HEK293T (cell line): ENCODE results near the gene NR6A1.

Experiments
- CTCF ChIA-PET: fragments of 350-600 bp; formaldehyde crosslinking; extraction: SDS; loops from one replicate; lab custom pipeline; 2021; ENCODE audit warnings: antibody characterized with exemption, inconsistent platforms; lab: Yijun Ruan, JAX
- POLR2A ChIA-PET: fragments of 350-600 bp; formaldehyde crosslinking; extraction: SDS; loops from one replicate; lab custom pipeline; 2020; ENCODE audit warnings: antibody characterized with exemption, inconsistent platforms; lab: Yijun Ruan, JAX
- DNase-seq: peaks from one replicate; pipeline ENCODE4 v3.0.0; 2012; ENCODE audit warnings: mixed read lengths; ENCODE audit errors: extremely low spot score
- ARNT ChIP-seq: fragments of 450-650 bp; IDR thresholded peaks from 2 replicates; pipeline ENCODE4 v1.6.1; 2017; ENCODE audit warnings: mild to moderate bottlenecking
- BHLHE40 ChIP-seq: fragments of 450-650 bp; IDR thresholded peaks from 2 replicates; pipeline ENCODE4 v1.6.1; 2016; ENCODE audit warnings: mild to moderate bottlenecking, moderate library complexity, borderline replicate concordance
- CTBP1 ChIP-seq: fragments of 450-650 bp; IDR thresholded peaks from 2 replicates; pipeline ENCODE4 v1.6.1; 2016; ENCODE audit warnings: borderline replicate concordance
- ELF4 ChIP-seq: fragments of 450-650 bp; IDR thresholded peaks from 2 replicates; pipeline ENCODE4 v1.6.1; 2017; ENCODE audit warnings: antibody characterized with exemption
- FOXA1 ChIP-seq: fragments of 450-650 bp; IDR thresholded peaks from 2 replicates; pipeline ENCODE4 v1.6.1; 2016; ENCODE audit warnings: mild to moderate bottlenecking
- FOXK2 ChIP-seq: fragments of 450-650 bp; IDR thresholded peaks from 2 replicates; pipeline ENCODE4 v1.6.1; 2016; ENCODE audit warnings: mild to moderate bottlenecking
- FOXM1 ChIP-seq: fragments of 450-650 bp; IDR thresholded peaks from 2 replicates; pipeline ENCODE4 v1.6.1; 2017; ENCODE audit warnings: mild to moderate bottlenecking, borderline replicate concordance
- HDGF ChIP-seq: fragments of 450-650 bp; IDR thresholded peaks from 2 replicates; pipeline ENCODE4 v1.6.1; 2017; ENCODE audit warnings: antibody characterized with exemption, borderline replicate concordance
- L3MBTL2 ChIP-seq: fragments of 450-650 bp; conservative IDR thresholded peaks from 2 replicates; pipeline ENCODE4 v1.6.1; 2016; ENCODE audit warnings: mild to moderate bottlenecking
- LEF1 ChIP-seq: fragments of 450-650 bp; IDR thresholded peaks from 2 replicates; pipeline ENCODE4 v1.6.1; 2017; ENCODE audit warnings: mild to moderate bottlenecking, borderline replicate concordance
- NFRKB ChIP-seq: fragments of 450-650 bp; IDR thresholded peaks from 2 replicates; pipeline ENCODE4 v1.6.1; 2016; ENCODE audit warnings: mild to moderate bottlenecking, moderate library complexity
- SP1 ChIP-seq: fragments of 450-650 bp; IDR thresholded peaks from 2 replicates; pipeline ENCODE4 v1.6.1; 2017
- SUZ12 ChIP-seq: fragments of 450-650 bp; IDR thresholded peaks from 2 replicates; pipeline ENCODE4 v1.6.1; 2016; ENCODE audit warnings: mild to moderate bottlenecking
- TARDBP ChIP-seq: fragments of 450-650 bp; IDR thresholded peaks from 2 replicates; pipeline ENCODE4 v1.6.1; 2016
- ZNF384 ChIP-seq: fragments of 450-650 bp; IDR thresholded peaks from 2 replicates; pipeline ENCODE4 v1.6.1; 2016
- TF ChIP-seq, protein P1 (sequence below): fragments of 450-650 bp; IDR thresholded peaks from 2 replicates; pipeline ENCODE4 v1.6.1; 2016

The NR6A1 gene

GRCh38 chr9:124504530-124505005 is 266.5 kb downstream of the NR6A1 start:
- DNase-seq, result peak; percentile 35
- no peak for TF ChIP-seq BHLHE40
- TF ChIP-seq TARDBP, result no peak
- no peak for TF ChIP-seq FOXA1
- no peak for TF ChIP-seq FOXM1
- TF ChIP-seq SP1, result no peak
- TF ChIP-seq LEF1, result no peak
- no peak for TF ChIP-seq ARNT
- TF ChIP-seq ELF4, result no peak
- no peak for TF ChIP-seq NFRKB
- TF ChIP-seq HDGF, result no peak
- no peak for TF ChIP-seq FOXK2
- no peak for TF ChIP-seq L3MBTL2
- TF ChIP-seq CTBP1, result no peak
- TF ChIP-seq SUZ12, result no peak
- TF ChIP-seq, protein P1, sequence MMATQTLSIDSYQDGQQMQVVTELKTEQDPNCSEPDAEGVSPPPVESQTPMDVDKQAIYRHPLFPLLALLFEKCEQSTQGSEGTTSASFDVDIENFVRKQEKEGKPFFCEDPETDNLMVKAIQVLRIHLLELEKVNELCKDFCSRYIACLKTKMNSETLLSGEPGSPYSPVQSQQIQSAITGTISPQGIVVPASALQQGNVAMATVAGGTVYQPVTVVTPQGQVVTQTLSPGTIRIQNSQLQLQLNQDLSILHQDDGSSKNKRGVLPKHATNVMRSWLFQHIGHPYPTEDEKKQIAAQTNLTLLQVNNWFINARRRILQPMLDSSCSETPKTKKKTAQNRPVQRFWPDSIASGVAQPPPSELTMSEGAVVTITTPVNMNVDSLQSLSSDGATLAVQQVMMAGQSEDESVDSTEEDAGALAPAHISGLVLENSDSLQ, result no peak
- POLR2A ChIA-PET, result no interaction called here
- CTCF ChIA-PET, result no interaction called here

DNA sequence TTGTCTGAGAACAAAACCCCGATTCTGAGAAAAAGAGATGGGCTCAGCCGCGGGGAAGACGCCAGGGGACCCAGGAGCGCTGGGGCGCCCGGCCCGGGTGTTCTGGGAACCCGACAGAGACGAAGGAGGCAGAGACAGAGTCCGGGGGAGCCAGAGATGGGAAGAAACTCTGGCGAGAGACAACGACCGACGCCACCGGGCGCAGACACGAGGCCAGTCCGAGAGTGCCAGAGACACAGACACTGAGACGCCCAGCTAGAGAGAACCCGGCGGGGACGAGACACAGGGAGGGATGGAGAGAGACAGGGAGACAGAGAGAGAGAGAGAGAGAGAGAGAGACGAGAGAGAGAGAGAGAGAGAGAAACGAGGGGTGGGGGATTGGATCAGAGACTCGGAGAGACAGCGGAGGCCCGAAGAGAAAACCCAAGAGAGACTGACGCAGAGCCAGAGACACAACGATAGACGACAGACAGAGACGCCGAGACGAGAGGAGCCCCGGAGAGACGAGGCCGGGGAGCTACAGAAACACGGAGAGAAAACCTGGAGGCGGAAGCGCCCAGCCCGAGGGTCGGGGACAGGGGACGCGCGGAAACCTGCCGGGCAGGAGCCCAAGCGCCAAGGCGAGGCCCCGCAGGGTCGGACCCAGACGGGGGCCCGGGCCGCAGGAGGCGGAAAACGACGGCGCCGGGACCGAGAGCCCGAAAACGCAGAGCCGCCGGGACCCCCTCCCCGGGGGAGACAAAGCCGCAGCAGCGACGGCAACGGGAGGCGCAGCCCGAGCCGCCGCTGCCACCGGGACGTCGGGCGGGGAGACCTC is 267.2 kb downstream of the NR6A1 start:
- no peak for DNase-seq
- TF ChIP-seq CTBP1 (no peak), SP1 (no peak), LEF1 (no peak), ZNF384 (no peak), ARNT (no peak), ELF4 (no peak), HDGF (no peak), FOXM1 (no peak), L3MBTL2 (no peak), TARDBP (no peak), NFRKB (no peak), FOXA1 (no peak), SUZ12 (no peak), BHLHE40 (no peak), FOXK2 (no peak)
- TF ChIP-seq, protein P1, result no peak
- ChIA-PET POLR2A (no interaction called here), CTCF (no interaction called here)

GRCh38 chr9:124502711-124503702 is 268.1 kb downstream of the NR6A1 start:
- DNase-seq, result no peak
- POLR2A ChIA-PET, result no interaction called here
- TF ChIP-seq L3MBTL2 (no peak), HDGF (no peak), ARNT (no peak), LEF1 (no peak), FOXM1 (no peak), SP1 (no peak), FOXK2 (no peak), ZNF384 (no peak), FOXA1 (no peak)
- TF ChIP-seq, protein P1, result no peak
- CTCF ChIA-PET, result no interaction called here

DNA sequence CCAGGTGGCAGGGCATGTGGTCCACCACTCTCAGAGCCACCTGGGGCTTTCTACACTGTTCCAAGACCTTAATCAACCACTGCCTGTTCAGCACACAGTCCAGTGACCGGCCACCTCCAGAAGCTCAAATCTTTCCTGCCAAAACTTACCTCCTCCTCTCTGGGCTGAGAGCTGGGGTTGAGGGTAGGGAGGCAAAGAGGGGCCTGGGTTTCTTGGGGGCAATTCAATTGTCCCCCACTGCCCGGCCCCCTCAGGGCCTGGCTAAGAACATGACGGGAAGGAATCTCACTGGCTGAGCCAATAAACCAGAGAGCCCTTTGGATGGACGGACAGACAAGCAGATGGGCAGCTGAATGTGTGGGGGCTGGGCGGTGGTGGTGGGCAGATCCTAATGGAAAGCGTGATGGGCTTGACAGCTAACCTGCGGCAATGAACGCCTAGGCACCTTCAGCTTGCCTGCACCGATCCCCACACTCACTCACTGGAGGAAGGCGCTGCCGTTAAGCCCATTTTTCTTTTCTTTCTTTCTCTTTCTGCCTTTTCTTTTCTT is 269.3 kb downstream of the NR6A1 start:
- POLR2A ChIA-PET, result no interaction called here
- DNase-seq, result no peak
- CTCF ChIA-PET, result interaction anchor here (0.6 kb wide), 1 partner anchor 1850 kb away, joined by 9 read pairs; no protein-coding TSS in a partner anchor
- TF ChIP-seq SP1 (no peak), ELF4 (no peak), L3MBTL2 (no peak)

DNA sequence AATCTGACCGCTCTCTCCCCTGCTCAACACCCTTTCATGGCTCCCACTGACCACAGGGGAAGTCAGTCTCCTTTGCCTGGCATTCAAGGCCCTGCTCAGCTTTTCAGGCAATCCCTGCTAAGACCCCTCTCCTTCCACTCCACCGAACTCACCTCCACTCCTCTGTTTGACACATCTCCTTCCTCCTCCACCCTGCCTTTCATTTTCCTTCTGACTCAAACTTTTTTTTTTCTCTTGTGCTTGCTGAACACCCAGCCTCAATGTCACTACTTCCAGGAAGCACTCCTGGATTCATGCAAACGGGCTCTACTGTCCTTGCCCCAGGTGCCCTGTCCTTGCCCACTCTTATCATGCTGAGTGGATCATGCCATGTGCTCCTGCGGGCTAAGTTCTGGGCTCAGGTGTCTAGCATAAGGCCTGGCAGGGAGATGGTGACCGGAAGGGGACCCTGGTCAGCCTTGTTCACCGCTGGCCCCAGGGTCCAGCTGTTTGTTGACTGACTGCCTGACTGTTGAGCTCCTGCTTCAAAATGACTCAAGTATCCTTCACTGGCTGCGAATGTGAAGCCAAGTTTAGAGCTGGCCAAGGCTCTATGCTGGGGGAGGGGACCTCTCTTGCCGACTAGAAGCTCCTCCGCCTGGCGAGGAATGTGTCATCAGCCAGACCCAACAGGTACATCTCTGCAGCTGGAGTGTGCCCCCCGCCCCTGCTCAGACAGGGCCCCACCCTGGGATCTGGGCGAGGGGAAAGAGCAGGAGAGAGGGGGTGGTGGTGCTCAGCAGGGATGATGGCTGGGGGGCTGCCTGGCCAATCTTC is 270.1 kb downstream of the NR6A1 start:
- ChIA-PET POLR2A (interaction anchor here (0.7 kb wide), 1 partner anchor 312 kb away, joined by 5 read pairs; no protein-coding TSS in a partner anchor), CTCF (interaction anchor here (0.6 kb wide), 1 partner anchor 1851 kb away, joined by 9 read pairs; no protein-coding TSS in a partner anchor)
- TF ChIP-seq FOXA1 (no peak), ARNT (no peak), FOXM1 (no peak), BHLHE40 (no peak), L3MBTL2 (no peak), NFRKB (no peak), HDGF (no peak), TARDBP (no peak), ELF4 (no peak), SP1 (no peak), LEF1 (no peak), CTBP1 (no peak), ZNF384 (no peak)
- TF ChIP-seq, protein P1, result no peak
- no peak for DNase-seq
